GM19043 (cell line): ENCODE measurements around the gene ASIC4.

Experiments used
- ATAC-seq: cut with Tn5 transposase; IDR thresholded peaks from one replicate; pipeline ENCODE4 v1.9.1; 2021; ENCODE audit warnings: low read depth; ENCODE audit not compliant: unreplicated experiment

ASIC4 gene

DNA sequence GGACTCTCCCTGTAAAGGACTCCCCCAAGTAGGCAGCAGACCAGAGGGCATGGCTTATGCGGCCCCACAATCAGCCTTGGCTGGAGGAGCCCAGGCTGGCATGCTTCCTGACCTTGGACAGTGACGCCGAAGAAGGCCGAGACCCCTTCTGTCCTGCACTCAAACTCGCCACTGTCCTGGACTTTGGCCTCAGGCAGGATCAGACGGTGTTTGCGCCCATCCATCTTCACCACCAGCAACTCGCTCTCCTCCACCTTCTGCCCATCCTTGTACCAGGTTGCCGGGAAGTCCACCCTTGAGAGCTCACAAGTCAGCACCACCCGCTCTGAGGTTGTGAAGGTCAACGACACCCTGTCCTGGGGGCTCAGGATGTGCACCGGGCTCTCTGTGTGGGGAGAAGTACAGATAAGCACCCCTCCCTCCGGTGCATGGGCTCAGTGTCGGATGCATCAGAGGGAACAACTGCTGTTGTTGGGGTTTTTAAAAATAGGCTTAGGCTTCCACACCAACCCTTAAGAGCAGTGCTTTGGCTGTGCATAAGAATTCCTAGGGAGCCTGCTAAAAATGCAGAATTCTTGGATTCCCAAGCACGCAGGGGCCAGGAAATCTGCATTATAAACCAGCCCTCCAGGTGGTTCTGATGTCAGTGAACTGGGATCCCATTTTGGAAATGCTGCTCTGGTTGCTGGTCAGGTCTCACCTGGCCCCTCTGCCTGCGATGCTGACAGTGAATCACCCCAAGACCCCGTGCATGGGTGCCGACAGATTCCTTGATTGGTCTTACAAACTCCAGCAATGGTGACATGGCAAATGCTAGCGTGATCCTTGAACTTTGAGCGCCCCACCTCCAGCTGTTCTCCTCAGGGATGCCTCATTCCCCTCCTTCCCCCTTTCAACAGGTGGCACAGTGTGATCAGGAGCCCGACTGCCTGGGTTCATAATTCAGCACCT is 51.1 kb downstream of the ASIC4 start:
- ATAC-seq = no peak

DNA sequence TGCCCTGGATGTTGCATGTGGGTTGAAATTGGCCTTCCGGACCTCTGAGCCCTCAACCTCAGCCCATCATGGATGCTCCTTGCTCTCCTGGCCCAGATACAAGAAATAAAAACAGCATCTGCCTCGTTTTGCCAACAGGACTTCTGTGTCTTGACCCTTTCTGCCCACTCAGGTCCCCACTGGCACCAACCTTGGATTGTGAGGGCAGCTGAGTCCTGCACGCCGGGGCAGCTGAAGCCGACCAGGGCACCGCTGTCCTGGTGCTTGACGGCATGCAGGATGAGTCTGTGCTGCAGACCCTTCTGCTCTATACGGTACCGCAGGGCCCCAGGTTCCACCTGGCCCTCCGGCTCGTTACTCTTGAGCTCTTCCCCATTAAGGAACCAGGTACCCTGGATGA is 52.4 kb downstream of the ASIC4 start:
- no peak for ATAC-seq

DNA sequence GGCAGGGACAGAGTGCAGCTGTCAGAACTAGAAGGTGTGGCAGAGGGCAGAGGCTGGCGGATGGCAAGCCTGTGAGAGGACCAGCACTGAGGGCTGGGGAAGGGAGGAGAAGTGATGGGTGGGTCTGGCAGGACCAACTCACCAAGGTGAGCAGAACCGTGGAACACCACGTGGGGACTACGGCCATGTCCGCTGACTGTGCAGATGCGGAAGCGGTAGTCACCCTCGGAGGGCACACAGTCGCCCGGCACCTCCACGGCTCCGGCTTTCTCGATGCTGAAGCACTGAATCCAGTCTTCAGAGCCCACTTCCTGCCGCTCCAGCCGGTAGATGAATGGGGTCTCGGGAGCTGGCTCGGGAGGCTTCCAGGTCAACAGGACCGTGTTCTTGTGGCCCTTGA is 52.8 kb downstream of the ASIC4 start:
- no peak for ATAC-seq

DNA sequence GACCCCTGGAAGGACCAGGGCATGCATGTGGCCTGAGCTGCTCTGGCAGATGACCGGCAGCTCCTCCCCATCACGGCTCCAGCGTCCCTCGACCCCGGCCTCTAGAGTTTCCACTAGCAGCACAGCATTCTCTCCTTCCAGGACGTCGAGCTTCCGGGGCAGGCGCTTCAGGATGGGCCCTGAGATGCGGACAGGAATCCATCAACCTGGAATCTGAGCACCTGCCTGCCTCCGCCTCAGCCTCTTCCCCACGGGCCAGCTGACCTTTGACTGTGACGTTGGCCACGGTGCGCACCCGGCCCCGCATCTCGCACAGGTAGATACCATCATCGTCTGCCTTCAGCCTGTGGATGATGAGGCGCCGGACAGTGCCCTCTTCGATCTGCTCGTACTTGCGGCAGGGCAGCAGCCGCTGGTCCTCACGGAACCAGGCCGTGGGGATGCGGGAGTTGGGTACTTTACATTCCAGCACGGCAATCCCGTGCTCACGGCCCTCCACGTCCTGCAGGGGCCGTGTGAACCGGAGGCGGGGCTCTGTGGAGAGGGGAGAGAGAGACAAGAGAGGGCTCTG is 53.6 kb downstream of the ASIC4 start:
- ATAC-seq = no peak

DNA sequence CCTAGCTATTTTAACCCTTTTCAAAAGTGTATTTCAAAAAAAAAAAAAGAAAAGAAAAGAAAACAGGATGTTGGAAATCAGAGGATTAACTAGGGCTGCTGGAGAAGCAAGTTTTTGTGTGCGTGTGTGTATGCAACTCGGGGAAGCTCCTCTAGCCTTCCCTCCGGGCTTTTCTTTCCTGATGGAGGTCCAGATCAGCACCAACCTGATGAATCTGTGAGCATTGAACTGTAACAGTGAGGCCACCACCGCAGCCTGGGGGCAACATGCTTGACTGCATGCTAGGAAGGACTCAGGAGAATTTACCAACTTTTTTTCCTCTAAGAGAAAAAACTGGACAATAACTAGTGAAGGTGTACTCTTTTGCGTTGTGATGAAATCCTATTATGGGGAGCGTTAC is 54.8 kb downstream of the ASIC4 start:
- ATAC-seq = no peak

DNA sequence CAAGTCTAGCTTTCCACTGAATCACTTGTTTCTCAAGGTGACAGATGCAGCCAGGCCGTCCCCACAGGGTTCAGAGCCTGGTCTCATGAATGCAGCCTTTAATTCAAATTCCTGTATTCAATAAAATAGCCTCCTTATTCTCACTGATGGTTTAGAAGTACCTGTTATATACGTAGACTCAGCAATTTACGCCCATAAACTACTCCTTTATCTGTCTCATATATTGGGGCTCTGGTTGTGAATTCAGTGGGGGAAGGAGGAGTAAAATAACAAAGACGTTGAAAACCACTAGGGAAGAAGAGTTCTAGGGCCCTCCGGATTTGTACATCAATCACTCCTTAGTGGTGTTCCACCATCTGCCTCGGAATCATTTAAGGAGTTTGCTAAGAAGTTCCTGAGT is 55.4 kb downstream of the ASIC4 start:
- ATAC-seq = no peak

DNA sequence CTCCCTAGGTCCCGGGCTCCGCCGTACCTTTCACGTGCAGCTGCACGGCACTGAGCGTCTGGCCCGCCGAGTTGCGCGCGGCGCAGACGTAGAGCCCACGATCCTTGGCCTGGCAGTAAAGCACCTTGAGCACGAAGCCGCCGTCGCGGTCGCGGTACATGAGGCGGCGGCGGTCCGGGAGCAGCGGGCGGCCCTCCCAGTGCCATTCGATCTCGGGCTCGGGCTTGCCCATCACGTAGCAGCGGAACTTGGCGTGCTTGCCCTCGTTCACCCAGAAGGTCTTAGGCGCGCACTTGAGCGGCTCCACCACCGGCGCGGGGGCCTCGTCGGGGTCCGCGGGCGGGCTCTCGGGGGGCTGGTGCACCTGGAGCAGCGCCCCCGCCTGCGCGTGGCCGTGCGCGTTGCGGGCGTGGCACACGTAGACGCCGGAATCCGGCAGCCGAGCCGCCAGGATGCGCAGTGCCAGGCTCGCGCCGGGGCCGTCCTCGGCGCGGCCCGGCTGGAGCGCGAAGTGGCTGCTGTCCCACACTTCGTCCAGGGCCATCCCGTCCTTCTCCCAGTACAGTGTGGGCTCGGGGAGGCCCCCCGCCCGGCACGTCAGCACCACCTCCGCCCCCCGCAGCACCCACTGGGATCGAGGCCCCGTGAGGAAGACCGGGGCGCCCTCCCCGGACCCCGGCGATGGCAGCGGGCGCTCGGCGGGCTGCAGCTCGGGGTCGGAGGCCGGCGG is 56.1 kb downstream of the ASIC4 start:
- no peak for ATAC-seq

DNA sequence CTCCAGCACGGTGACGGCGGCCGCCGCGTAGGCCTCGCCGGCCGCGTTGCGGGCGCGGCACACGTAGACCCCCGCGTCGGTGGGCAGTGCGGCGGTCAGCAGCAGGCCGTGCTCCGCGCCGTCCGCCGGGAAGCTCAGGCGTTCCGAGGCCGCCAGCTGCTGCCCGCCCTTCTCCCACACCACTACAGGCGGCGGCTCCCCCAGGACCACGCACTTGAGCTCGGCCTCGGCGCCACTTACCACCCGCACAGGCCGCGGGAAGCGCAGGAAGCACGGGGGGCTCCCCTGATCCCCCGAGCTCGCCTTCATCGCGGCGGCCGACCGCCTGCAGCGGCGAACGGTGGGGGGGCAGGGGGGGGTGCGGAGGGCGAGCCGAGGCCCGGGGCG is 56.6 kb downstream of the ASIC4 start:
- no peak for ATAC-seq

DNA sequence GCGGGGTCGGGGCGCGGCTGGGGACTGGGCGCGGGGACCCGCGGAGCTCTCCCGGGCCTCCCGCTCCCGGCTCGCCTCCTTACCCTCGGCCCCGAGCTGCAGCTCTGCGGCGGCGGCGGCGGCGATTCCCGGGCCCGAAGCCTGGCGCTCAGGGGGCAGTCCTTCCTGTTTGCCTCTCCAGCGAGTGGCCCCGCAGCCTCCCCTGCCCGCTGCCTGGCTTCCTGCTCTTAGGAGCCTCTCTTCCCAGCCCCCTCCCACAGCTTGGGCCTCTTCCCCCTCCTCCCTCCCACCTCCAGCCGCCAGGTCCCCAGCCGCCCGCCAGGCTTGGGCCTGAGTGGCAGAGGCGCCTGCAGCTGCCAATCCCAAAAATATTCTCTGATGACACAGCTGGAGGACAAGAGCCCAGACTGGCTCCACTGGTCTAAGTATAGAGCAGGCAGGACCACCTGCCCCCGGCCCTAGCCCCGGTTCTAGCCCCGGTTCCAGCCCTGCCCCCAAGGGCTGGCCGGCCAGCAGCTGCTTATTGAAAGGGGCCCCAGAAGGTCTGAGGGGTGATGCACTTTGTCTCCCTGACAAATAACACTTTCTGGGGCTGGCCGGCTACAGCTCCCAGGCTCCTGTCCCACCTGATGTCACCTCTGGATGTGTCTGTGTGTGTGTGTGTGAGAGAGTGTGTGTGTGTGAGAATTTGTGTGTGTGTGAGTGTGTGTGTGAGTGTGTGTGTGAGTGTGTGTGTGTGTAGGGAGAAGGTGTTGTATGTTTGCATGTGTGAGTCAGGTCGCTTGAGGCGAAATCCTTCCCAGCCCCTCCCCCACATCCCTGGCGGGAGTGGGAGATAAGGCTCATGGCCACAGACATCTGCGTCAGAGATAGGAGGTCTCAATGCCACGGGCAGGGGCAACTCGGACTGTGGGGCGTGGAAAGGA is 57.3 kb downstream of the ASIC4 start, which contains the start of gene OBSL1:
OBSL1 (minus strand) TSS at position 229 of the 926 bp plus-strand sequence. CDS start 307 bp downstream, outside the sequence.
- ATAC-seq = no peak

DNA sequence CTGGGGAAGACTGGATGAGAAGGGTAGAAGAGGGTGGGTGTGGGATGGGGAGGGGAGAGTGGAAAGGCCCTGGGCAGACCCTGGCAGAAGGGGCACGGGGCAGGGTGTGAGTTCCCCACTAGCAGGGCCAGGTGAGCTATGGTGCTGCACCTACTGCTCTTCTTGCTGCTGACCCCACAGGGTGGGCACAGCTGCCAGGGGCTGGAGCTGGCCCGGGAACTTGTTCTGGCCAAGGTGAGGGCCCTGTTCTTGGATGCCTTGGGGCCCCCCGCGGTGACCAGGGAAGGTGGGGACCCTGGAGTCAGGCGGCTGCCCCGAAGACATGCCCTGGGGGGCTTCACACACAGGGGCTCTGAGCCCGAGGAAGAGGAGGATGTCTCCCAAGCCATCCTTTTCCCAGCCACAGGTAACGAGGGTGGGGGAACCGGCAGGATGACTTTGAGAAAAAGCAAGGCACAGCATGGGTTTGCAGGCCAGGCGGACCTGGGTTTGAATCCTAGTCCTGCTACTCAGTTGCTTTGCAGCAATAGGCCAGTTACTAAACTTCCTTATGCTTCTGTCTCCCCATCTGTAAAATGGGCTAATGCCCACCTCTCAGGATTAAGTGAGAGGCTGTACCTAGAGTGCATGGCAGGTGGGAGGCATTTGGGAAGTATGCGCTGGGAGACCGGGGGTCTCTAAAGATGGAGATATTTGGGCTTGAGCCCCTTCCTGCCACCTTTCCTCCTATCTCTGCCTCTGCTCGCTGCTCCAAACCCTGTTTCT is 58.1 kb downstream of the ASIC4 start, which contains the start of gene INHA:
INHA (plus strand) TSS at position 74 of the 765 bp plus-strand sequence; CDS start at position 139, 65 bp downstream.
- no peak for ATAC-seq

DNA sequence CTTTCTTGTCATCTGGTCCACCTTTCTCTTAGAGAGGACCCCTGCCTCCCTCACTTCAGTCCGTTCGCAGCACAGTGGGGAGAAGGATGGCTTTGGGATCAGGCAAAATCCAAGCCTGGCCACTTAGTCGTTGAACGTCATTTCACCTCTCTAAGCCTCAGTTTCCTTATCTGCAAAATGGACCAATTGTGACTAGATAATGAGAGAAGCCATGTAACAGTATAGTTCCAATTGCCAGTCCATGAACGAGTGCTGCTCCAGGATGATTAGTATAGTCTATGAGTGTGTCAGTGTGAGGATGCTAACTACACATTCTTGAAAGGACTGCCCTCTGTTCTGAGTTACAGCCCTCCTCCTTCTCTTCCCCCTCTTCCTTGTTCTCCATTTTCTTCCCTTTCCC is 58.9 kb downstream of the ASIC4 start:
- ATAC-seq = no peak

DNA sequence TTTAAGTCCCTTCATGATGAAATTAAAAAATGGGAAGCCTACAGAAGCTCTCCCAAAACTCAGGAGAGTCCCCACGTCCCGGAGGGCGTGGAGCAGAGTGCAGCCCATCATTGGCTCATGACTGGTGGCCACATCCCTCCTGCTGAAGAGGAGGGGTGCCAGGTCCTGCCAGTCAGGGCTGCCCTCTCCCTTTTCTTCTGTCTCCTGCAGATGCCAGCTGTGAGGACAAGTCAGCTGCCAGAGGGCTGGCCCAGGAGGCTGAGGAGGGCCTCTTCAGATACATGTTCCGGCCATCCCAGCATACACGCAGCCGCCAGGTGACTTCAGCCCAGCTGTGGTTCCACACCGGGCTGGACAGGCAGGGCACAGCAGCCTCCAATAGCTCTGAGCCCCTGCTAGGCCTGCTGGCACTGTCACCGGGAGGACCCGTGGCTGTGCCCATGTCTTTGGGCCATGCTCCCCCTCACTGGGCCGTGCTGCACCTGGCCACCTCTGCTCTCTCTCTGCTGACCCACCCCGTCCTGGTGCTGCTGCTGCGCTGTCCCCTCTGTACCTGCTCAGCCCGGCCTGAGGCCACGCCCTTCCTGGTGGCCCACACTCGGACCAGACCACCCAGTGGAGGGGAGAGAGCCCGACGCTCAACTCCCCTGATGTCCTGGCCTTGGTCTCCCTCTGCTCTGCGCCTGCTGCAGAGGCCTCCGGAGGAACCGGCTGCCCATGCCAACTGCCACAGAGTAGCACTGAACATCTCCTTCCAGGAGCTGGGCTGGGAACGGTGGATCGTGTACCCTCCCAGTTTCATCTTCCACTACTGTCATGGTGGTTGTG is 60.4 kb downstream of the ASIC4 start:
- ATAC-seq = no peak

DNA sequence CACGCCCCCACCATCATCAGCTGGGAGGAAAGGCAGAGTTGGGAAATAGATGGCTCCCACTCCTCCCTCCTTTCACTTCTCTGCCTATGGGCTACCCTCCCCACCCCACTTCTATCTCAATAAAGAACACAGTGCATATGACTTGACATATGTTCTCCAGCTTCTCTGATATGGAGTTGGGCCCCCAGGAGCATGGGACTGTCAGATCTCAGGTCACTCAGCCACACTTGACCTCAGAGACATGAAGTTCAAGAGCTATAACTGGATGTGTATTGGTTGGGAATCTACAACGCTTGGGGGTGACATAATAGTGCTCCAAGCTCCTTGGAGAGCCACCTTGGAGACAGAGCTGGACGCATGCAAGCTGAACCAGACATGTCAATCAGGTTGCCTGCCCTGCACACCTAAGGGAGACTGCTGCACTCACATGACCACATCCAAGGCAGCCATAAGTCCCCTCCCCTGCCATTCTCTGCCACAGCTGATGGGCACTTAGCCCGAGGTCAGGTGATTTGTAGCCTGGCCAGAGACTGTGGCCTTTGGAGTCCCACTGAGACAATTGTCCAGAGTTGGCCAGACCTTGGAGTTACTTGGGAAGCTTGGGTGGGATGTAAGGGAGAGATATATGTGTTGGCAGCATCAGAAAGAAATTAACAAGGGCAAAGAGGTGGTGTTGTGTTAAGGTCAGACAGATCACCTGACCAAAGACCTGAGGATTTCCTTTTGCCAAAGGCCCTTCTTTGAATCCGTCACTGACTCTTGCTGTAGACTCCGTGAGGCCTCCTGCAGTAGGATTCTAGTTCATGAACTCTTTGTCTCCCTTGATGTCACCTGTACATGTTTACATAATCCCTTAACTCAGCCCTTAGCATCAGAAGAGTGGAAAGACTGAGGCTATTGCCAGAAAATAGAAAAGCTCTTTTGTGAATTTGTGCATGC is 61.6 kb downstream of the ASIC4 start:
- ATAC-seq = no peak

DNA sequence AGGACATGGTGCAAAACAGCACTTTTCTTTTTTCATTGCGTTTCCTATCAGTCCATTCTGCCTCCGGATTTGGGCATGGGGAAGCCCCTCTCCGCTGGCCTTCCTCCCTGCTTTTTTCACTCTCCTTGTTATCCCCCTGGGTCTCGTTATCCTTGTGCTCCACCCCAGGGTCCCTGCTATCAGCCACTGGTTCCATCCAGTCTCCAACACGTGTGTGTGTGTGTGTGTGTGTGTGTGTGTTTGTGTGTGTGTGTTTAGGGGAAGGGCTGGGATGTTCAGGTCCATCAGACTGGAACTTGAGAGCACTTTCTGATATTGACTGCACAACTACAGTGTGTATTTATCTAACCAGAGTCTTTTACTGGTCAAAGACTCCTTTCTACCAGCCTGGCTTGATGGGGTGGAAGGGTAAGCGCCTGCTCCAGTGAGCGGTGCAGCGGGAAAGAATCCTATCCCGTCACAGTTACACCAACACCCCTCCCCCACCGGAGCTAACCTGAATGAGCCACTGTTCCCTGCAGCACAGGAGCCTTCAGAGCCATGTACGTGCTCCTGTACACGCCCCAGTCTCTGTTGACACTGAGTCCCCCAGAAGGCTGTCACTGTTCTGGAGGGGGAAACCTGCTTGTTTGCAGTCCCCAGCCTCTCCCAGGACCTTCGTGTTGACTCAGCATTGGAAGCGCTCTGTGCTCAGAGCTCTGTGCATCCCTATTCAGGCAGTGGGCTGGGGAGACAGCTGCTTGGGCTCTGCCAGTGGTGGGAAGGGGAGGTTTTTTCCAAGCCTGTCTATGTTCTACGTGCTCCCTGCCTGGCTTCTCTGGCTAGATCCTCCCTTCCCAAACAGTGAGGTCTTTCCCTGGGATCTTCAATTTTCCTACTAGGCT is 62.5 kb downstream of the ASIC4 start:
- ATAC-seq = no peak

DNA sequence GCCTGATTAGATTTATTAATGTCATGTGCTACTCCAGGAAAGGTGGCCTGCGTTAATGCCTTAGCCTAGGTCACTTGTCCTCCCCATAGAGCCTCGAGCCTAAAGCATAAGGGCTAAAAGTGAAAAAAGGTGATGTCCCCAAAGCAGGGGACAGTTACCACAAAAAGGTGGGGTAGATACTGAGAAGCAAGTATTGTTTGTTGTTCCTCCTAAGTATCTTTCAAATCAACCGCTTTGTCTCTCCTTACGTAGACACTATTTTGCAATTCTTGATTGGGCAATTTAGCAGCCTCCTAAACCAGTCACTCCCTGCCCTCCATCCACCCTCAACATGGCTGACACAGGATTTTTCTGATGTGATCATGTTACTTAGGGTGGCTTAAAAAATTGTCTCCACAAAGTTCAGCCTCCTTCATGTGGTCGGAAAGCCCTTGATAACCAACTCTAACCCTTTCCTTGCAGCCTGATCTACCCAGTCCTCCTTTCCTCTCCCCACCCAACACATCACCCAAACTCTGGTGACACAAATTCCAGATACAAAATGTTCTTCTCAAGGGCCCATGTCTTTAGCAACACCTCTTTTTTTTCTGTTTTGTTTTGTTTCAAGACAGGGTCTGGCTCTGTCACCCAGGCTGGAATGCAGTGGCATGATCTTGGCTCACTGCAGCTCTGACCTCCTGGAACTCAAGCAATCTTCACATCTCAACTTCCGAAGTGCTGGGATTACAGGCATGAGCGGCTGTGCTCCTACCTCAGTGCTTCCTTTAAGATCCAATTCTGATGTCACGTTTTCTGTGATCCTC is 64.7 kb downstream of the ASIC4 start:
- ATAC-seq = no peak

DNA sequence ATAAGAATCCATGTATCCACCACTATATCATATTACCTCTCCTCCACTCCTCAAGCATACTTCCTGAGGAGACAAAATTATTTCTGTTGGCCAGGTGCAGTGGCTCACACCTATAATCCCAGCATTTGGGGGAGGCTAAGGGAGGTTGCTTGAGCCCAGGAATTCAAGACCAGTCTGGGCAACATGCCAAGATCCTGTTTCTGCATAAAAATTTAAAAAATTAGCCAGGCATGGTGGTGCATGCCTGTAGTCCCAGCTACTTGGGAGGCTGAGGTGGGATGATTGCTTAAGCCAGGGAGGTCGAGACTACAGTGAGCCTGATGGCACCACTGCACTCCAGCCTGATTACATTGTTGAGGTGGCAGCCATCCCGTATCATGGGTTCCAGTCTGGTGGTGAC is 67.1 kb downstream of the ASIC4 start:
- ATAC-seq = no peak
